ENCODE data around the gene PRDM5.

DNA sequence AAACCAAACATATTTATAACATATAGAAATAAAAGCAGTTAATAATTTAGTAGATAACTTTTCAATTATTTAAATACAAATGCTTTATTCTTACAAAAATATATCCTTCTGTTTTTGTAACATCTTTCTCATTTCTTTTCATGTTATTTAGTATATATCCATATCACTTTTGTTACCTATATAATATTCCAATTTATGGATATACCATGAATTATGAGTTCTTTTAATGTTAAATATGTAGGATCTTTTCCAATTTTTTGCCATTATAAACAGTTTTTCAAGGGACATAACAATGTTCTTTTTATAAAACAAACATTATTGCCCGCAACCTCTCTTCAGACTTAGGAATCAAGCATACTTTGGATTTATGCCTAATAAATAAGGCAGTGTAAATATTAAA lies 151.6 kb downstream of the PRDM5 start:
- no peak for TF ChIP-seq CTCF (IDR thresholded peaks at IDR 0.05)
- TF ChIP-seq ZFX (IDR thresholded peaks at IDR 0.05; ENCODE audit: borderline replicate concordance): no peak

Measured in 22Rv1 (cell line).